Activated CD4-positive, alpha-beta T cell treated with anti-CD3 and anti-CD28 coated beads, Interleukin-2, Interleukin-6, amounts not matched to agents 100 ng/mL and 50 ng/mL, durations not matched to agents 16 hours and 8 hours (primary cell): ENCODE measurements around the gene CYP4B1.

Experiments
- DNase-seq: peaks from one replicate; pipeline ENCODE4 v3.0.0-alpha.2; 2020

Gene CYP4B1

GRCh38 chr1:46797696-46798470, 963 bp upstream of the CYP4B1 start:
- DNase-seq, result no peak

- DNase-seq, result no peak
Measured at GRCh38 chr1:46800742-46801141, 1.9 kb downstream of the CYP4B1 start.

- no peak for DNase-seq
Measured at GRCh38 chr1:46801323-46802055, 2.6 kb downstream of the CYP4B1 start.

GRCh38 chr1:46802081-46802480, 3.2 kb downstream of the CYP4B1 start:
- no peak for DNase-seq

GRCh38 chr1:46802901-46803574, 4.2 kb downstream of the CYP4B1 start:
- no peak for DNase-seq

GRCh38 chr1:46804027-46804889, 5.4 kb downstream of the CYP4B1 start:
- DNase-seq, result no peak

- DNase-seq, result no peak
Measured at GRCh38 chr1:46804926-46805325, 6.1 kb downstream of the CYP4B1 start.

- DNase-seq, result no peak
Measured at GRCh38 chr1:46805755-46806154, 6.9 kb downstream of the CYP4B1 start.

GRCh38 chr1:46806196-46807020, 7.6 kb downstream of the CYP4B1 start:
- no peak for DNase-seq

- DNase-seq, result no peak
Measured at GRCh38 chr1:46807046-46807972, 8.5 kb downstream of the CYP4B1 start.

GRCh38 chr1:46809071-46809470, 10.2 kb downstream of the CYP4B1 start:
- DNase-seq, result no peak

- no peak for DNase-seq
Measured at GRCh38 chr1:46809904-46810303, 11.1 kb downstream of the CYP4B1 start.

- no peak for DNase-seq
Measured at GRCh38 chr1:46810596-46810995, 11.8 kb downstream of the CYP4B1 start.

- DNase-seq, result no peak
Measured at GRCh38 chr1:46811053-46811452, 12.2 kb downstream of the CYP4B1 start.

- no peak for DNase-seq
Measured at GRCh38 chr1:46812065-46812963, 13.5 kb downstream of the CYP4B1 start.

GRCh38 chr1:46812996-46813857, 14.4 kb downstream of the CYP4B1 start:
- DNase-seq, result no peak

GRCh38 chr1:46813858-46814396, 15.1 kb downstream of the CYP4B1 start:
- DNase-seq, result no peak

- no peak for DNase-seq
Measured at GRCh38 chr1:46815133-46815532, 16.3 kb downstream of the CYP4B1 start.
